Inflammatory macrophage (primary cell): ENCODE results near the gene INSM1.
"Not testable (repeated sequence)": the region's sequence is repeated elsewhere in the genome, so short reads cannot be mapped to it uniquely, and the experiment has no call there.

Experiments
- DNase-seq, 2 donors: peaks; one replicate each; pipeline ENCODE4 v3.0.0-alpha.2; 2020 to 2022
- total RNA-seq, 18 experiments: gene quantifications; one replicate each; lab custom pipeline; 2026; ENCODE audit warnings: mixed read lengths in 6 of 18, inconsistent platforms in 2 of 18; lab: John Stamatoyannopoulos, UW

INSM1 gene, protein sequence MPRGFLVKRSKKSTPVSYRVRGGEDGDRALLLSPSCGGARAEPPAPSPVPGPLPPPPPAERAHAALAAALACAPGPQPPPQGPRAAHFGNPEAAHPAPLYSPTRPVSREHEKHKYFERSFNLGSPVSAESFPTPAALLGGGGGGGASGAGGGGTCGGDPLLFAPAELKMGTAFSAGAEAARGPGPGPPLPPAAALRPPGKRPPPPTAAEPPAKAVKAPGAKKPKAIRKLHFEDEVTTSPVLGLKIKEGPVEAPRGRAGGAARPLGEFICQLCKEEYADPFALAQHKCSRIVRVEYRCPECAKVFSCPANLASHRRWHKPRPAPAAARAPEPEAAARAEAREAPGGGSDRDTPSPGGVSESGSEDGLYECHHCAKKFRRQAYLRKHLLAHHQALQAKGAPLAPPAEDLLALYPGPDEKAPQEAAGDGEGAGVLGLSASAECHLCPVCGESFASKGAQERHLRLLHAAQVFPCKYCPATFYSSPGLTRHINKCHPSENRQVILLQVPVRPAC
- 0 to 0.87 (median 0.09) reads per million in 18 experiments for total RNA-seq

DNA sequence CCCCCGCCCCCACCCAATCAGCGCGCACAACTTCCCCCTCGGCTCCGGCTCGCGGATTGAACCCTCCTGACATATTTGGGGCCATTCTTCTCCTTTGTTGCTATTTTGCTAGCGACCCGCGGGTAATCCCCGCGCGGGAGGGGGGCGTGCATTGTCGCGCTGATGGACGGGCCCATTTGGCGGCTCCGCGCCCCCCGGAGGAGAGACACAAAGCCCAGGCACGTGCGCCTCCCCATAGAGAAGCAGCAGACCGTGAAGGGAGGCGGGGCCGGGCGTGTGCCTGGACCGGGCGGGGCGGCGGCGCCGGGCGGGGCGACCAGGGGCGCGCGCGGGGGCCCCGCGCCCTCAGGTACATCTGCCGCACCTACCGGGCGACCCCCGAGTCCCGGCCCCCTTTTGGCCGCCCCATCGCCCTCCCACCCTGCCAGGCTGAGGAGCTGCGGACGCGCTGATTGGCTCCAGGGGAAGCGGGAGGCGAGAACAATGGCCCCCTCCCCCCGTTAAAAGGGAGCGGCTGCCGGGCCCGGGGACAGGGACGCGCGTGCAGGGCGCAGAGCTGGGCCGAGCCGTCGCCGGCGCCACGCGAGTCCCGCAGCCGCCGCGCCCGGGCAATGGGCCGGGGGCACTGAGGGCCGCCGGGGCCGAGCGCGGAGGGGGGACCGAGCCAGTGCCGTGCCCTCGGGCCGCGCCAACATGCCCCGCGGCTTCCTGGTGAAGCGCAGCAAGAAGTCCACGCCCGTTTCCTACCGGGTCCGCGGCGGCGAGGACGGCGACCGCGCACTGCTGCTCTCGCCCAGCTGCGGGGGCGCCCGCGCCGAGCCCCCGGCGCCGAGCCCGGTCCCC, at the start of gene INSM1:
TSS of gene INSM1 (plus strand) at position 530 of the 843 bp plus-strand sequence. CDS start at position 694, 164 bp downstream.
- no peak for DNase-seq

GRCh38 chr20:20318365-20319161, 49.3 kb upstream of the INSM1 start:
- DNase-seq, result peak; percentile 67 to 79

DNA sequence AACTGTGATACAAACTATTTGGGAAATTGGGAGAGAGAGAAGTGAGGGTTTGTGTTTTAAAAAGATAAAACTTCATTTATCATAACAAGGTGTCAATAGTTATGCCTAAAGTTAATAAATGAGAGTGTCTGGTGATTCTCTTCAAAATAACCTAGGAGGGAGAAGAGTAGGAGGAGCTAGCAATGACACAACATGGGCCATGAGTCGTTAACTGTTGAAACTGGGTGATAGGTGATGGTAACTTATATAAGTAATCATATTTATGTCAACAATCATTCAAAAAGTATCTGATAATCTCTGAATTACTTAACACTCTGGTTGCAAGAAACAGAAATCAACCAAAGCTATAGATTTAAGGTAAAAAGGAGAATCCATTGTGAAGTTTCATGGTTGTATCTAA, 46.8 kb upstream of the INSM1 start:
- peak; percentile 27 to 46 for DNase-seq

DNA sequence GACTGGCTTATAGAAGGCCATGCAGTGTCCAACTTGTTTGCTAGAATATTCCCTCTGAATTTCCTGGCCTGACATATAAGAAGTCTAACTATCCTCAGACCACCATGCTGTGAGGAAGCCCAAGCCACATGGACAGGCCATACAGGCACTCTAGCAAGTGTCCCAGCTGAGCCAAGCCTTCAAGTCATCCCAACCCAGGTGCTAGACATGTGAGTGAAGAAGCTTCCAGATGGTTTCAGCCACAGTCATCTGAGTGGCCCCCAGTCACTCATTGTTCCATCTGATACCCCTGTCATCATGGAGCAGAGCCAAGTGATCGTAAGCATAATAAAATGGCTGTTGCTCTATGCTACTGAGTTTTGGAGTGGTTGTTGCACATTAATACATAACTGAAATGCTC, 46.0 kb upstream of the INSM1 start:
- no peak for DNase-seq

- no peak for DNase-seq
Observed at GRCh38 chr20:20322912-20323311, 45.0 kb upstream of the INSM1 start.

- DNase-seq, result peak; percentile 78 to 89
Observed at GRCh38 chr20:20327746-20328145, 40.2 kb upstream of the INSM1 start.

DNA sequence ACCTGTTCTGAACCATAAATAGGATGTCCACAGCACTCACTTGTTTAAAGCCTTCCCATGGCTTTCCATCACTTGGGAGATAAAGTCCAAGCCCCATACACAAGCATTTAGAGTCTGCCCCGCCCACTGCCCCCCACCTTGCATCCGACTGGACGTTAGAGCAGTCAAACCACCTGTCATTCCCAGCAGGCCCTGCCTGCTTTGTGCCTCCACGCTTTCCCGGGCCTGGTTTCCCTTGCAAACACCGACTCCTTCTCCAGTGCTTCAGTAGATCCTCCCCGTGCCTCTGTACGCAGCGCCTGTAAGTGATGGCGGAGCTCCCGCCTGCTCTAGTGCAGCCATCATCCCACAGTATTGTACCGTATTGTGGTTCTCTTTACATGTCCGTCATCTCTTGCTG, 38.3 kb upstream of the INSM1 start:
- DNase-seq, result no peak

GRCh38 chr20:20331156-20331555, 36.7 kb upstream of the INSM1 start:
- peak in 1 of 2 donors; percentile 63 for DNase-seq

- DNase-seq, result peak; percentile 60 to 83
Observed at GRCh38 chr20:20331817-20332216, 36.1 kb upstream of the INSM1 start.

- DNase-seq, result peak; percentile 93 to 95
Observed at GRCh38 chr20:20333866-20334265, 34.0 kb upstream of the INSM1 start.

GRCh38 chr20:20334489-20334888, 33.4 kb upstream of the INSM1 start:
- peak; percentile 36 to 47 for DNase-seq

- no peak for DNase-seq
Observed at GRCh38 chr20:20338133-20338730, 29.7 kb upstream of the INSM1 start.

GRCh38 chr20:20340443-20340842, 27.5 kb upstream of the INSM1 start:
- no peak for DNase-seq

DNA sequence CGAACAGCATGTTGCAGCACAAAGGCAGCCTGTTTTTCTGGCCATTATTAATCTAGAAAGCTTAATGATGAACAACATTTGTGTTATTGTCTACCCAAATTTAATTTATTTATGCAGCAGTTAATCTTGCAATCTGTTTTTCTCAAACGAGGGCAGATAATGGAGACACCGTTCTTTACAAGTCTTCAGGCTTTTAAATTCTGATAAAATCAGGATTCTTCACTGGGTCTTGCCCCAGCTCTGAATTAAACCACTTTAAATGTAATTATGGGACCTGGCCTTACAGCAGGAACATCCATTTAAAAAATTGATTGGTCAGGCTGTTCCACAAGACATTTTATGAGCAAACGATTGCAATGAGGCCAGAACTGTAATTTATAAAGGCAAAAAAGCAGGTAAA, 26.5 kb upstream of the INSM1 start:
- no peak for DNase-seq

GRCh38 chr20:20342066-20342465, 25.8 kb upstream of the INSM1 start:
- no peak for DNase-seq

DNA sequence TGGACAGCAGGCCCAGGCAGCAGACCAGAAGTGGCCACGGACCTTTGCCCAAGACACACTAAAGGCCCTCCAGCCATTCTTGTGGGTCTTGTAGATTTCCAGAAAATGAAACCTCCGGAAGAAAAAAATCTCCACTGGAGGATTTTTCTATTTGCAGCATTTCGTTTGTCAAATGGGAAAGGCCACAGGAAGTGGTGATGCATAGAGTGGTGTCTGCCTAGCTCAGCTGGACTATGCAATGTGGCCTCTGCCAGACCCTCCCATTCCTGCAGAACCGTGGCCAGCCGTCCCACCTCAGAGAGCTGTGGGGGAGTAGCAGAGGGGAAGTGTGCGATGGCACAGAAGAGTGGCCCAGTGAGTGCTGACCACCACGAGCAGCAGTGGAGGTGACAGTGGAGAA, 24.0 kb upstream of the INSM1 start:
- DNase-seq, result peak in 1 of 2 donors; percentile 60

GRCh38 chr20:20344476-20344875, 23.4 kb upstream of the INSM1 start:
- DNase-seq, result peak; percentile 34 to 66

DNA sequence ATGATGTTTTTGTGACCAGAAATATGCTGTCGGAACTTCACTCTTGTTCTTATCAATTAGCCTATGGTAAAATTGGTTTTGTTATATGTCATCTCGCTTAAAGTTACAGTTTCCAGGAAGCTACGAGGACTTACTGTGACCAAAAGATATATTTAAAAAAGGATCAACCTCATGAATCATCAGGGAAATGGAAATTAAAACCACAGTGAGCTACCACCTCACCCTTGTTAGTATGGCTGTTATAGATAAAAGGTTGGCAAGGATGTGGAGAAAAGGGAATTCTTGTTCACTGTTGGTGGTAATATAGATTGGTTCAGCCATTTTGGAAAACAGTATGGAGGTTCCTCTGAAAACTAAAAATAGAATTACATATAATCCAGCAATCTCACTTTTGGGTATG, 14.3 kb upstream of the INSM1 start:
- no peak for DNase-seq

GRCh38 chr20:20355503-20355902, 12.4 kb upstream of the INSM1 start:
- not testable (repeated sequence) for DNase-seq

GRCh38 chr20:20358801-20359200, 9.1 kb upstream of the INSM1 start:
- DNase-seq, result no peak

DNA sequence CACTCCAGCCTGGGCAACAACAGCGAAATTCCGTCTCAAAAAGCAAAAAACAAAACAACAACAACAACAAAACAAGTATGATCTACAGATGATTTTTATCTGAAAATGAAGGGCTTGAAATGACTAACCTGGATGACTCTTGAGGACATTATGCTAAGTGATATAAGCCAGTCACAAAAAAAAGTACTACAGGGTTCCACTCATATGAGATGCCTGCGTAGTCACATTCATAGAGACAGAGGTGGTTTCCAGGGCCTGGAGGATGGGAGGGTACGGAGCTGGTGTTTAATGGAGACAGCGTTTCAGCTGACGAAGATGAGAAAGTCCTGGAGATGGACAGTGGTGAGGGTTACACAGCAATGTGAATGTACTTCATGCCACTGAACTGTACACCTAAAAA, 8.3 kb upstream of the INSM1 start:
- no peak for DNase-seq

DNA sequence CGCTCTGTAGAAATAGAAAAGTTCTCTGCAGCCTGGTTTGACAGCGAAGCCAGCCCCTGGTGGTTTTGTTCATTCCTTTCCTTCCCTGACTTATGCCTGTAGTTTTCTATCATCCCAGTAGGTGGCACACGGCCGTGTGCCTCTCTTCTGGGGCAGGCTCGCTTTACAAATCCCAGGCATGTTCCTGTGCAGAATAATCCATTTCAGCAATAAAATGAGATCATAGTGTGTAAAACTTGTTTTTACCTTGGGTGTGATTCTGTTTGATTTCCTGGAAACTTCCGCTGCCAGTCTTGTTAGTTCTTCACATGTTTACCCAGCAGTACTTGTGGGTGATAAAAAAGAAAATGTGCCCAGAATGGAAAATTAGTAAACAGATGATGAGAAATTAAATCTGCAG, 7.4 kb upstream of the INSM1 start:
- DNase-seq, result peak; percentile 58 to 65
